Right kidney (tissue), 1 donor: Measurements from ENCODE around the gene PRKCA.
A peak's percentile ranks its signal among the peaks of the same experiment; 100 is the strongest.
"Not testable (repeated sequence)": the region's sequence is repeated elsewhere in the genome, so short reads cannot be mapped to it uniquely, and the experiment has no call there.

Source experiments
- DNase-seq: peaks from one replicate; pipeline ENCODE4 v3.0.0-alpha.2; 2016

The PRKCA gene

DNA sequence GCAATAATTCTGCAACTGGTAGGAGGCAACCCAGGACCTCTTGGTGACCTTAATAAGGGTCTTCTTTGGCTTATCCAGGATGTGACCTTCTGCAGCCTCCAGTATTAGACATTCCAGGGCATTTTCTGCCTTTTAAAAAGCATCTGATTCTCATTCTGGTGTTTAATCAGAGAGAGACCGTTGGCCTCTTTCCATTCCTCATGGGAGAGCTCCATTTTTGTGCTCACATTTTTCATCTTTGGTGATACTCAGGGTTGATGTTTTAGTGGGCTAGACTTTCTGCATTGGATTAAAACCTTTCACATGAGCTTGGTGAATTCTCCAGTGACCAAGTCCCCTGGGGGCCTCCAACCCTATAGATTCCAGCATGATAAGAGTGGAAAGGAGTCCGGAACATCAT is 382.3 kb downstream of the PRKCA start:
- no peak for DNase-seq

DNA sequence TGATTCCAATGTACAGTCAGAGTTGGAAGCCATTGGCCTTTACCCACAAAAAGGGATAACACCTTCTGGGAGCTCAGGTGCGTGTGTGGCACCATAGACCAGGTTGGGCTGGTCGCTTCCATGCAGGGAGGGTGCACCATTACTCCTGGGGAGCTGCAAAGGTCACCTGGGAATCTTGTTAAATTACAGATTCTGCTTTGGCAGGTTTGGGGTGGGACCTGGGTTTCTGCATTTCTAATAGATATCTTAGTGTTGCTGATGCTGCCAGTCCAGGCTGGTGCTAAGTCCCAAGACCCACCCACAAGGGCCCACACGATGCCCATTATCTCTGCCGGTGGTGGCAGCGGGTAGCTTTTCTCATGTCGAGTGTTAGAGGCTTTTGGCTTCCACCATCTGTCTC is 384.2 kb downstream of the PRKCA start:
- DNase-seq: no peak

DNA sequence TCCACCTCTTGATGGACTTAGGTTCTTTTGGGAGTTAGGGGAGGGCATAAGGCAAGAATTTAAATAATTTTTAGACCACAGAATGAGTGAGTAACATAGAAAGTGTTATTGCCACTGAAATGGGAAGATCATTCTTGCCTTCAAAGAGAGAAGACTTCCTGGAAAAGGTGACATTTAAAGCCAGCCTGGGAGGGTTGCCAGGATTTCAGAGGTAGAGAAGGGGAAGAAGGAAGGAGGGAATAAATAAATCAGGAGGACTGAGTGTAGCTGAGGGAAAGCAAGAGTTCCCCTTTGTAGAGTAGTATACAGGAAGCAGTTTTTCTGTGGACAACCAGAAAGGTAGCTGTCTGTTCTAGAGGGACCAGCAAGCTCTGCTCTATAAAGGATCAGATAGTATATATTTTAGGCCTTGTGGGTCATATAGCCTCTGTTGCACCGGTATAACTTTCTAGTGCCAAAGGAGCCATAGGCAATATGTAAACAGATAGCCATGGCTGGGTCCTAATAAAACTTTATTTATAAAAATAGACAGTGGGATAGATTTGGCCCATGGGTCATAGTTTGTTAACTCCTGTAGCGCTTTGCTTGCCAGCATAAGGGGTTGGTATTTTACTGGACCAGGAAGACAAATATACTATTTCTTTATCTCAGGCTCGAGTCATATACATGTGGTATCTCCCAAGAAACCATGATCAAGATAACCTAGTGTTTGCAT is 385.3 kb downstream of the PRKCA start:
- DNase-seq: no peak

DNA sequence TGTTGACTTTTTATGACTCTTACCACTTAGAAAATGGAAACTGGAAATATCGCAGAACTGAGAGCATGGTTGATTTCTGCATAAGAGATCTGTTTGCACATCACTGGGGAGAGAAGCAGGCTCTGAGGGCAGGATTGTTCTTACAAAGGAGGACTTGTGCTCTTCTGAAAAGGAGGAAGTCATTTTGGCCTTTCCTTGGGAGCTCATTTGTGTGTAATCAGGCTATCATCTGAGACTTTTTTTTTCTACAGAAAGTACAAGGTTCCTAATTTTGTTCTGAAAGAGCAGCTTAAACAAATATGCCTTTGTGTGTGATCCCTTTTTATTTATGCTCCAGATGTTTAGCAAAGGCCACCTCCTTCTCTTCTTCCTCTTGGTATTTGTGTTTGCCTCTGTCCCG is 386.8 kb downstream of the PRKCA start:
- DNase-seq: no peak

DNA sequence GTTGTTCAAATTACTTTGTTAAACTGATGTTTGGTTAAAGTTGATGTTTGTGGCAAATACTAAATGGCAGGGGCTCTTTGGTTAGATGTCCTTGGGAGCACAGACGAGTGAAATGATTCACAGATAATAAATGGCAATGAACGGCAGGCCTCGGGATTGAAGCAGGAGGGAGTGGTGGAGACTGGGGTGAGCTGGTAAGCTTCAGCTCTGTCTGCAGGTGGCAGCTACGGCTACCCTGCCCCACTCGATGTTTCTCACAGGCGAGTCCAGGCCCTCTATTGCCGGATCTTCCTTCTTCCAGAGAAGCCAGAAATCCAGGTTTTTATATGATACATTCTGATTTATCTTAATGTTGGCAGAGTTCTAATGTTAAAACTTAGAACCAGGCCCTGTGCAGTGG is 387.8 kb downstream of the PRKCA start:
- DNase-seq: no peak

DNA sequence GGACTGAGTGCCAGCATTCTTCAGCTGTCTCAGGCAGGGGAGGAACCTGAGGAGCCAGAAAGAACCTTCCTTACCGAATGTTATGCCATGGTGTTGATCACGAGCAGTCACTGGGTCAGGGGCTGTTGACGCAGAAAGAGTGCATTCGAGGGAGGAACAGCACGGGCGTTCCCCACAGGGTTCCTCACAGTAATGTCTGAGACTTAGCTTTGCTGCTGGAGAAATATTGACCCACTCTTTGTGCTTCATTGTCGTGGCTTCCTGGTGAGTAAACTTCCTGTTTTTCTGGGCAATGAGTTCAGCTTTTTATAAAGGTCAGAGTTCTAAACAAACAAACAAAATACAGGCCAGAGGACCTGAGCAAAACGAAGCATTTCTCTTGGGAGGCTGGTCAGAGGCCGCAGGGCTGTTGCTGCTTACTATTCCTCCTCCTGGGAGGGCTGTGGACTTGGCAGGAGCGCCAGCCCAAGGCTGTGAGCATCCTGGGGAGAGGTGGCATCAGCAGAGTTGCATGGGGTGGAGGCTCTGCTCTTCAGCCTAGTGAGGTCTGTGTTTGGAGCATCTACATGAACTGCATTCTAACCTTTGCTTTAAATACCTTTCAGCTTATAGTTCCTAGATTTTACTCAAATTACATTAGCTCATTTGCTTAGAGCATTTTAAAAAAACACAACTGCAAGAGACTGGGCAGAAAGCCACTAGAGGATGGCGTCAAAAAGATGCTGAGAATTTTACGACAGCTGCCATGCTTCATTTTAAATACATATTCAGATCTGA is 389.4 kb downstream of the PRKCA start:
- peak; percentile 37 for DNase-seq

DNA sequence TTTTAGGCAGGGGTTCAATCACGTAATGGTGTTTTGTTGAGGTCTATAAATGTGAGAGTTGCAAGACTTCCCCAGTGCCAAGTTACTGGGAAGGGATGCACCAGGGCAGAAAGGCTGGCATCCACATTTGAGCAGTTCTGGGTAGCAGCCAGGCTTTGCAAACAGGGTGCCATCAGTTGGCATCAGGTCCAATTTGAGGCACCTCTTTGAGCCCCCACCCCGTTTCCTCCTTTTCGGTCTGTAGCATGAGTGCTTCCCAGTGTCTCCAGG is 389.9 kb downstream of the PRKCA start:
- no peak for DNase-seq

DNA sequence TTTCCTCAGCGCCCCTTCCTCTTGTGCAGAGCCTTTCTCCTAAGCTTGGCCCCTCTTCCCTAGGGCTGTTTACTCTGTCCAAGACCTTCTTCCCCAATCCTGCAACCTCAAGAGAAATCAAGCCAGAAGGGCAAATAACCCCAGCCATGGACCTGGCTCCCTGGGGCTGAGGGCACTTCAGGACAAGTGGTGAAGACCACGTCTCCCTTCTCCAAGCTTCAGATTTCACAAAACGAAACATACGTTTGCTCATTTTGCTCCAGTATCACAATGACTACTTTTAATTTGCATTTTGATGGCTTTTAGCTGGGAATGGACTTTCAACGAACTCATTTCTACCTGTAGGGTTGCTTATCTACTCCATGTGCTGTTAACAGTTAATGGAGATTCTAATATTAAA is 392.7 kb downstream of the PRKCA start:
- no peak for DNase-seq

DNA sequence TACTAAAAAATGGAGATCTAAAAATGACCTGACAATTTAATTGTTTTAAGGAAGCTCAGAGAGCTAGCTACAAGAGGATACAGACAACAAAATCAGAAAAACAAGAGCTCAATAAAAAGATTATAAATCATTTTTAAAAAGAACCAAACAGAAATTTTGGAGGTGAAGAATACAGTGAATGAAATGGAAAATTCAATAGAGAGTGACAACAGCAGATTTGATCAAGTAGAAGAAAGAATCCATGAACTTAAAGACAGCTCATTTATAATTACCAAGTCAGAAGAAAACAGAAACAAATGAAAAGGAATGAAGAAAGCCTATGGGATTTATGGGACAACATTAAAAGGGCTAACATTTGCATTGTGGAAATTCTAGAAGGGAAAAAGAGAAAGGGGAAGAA is 395.9 kb downstream of the PRKCA start:
- DNase-seq: no peak

DNA sequence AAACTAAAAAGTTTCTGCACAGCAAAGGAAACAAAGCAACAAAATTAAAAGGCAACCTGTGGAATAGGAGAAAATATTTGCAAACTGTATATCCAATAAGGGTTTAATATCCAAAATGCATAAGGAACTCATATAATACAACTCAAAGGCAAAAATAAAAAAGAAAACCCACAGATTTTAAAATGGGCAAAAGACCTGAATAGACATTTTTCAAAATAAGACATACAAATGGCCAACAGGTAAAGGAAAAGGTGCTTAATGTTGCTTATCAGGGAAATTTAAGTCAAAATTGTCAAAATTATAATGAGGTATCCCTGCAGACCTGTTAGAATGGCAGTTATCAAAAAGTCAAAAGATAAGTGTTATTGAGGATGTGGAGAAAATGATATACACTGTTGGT is 399.0 kb downstream of the PRKCA start:
- no peak for DNase-seq

DNA sequence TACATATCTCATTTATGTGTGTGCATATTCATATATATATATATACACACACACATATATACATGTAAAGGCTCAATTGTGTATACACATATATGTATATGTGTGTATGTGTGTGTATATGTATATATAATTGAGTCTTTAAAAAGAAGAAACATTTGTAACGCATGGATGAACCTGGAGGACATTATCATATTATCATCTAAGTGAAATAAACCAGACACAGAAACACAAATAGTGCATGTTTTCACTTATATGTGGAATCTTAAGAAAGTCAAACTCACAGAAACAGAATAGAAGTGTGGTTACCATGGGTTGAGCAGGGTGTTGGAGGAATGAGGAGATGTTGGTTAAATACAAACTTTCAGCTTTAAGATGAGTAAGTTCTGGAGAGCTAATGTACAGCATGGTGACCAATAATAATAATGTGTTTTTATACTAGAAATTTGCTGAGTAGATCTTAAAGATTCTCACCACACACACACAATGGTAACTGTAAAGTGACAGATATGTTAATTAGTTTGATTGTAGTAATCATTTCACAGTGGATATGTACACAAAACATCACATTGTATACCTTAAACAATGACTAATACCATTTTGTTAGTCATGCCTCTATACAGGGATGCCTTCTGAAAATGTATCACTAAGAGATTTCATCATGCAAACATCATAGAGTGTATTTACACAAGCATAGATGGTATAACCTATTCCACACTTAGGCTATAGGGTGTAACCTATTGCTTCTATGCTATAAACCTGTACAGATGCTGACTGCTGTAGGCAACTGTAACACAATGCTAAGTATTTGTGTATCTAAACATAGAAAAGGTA is 399.9 kb downstream of the PRKCA start:
- no peak for DNase-seq

DNA sequence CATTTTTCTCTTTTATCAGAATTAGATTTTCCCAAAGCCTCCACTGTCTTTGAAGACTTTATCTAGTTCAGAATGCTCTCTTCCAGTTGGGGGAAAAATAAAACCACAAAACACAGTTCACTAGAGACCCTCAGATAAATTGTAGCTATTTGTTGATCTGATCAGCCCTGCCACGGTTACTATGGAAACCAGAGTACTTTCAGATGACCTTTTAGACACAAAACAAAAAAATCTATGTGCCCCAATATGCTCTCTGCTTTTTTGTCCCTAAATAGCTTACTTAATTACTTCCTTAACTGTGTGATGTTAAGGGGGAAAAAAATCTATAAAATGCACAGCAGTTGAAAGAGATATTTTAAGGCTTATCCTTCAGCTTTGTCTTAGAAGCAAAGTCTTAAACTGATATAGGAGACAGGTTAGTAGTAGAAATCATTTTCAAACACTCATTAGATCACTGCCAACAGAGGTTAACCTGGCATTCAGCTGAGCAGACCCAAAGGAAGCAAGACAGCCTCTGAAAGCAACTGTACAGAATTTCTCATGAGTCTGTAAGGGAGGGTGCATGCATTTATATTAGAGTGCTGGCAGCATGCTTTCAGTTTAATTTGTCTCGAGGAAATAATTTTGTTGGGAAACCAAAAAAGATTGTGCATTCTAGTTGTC is 402.6 kb downstream of the PRKCA start:
- DNase-seq: no peak

DNA sequence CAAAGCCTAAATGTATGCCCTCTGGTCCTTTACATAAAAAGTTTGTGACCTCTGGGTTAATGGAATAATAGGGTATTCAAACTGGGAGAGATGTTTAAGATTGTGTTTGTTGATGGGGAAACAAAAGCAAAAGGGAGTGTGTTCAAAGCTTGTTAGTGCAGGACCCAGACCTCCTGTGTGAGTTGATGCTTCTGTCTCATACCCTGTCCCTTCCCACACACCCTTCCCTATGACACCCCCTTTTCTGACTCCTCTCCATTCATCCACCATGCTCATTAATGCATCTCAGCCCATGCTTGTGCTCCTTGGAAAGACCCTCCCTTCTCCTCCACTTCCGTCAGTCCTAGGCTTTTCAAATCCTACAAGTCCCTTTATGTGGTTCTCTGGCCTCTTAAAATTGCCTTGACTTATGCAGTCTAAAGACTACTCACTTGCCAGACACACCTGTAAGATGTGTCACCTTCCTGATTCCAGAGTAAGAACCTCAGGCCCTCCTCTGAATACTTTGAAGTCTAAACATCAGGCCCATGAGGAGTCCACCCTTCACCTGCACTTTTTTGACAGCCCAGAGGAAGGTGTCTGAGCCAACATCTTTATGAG is 404.5 kb downstream of the PRKCA start:
- no peak for DNase-seq

DNA sequence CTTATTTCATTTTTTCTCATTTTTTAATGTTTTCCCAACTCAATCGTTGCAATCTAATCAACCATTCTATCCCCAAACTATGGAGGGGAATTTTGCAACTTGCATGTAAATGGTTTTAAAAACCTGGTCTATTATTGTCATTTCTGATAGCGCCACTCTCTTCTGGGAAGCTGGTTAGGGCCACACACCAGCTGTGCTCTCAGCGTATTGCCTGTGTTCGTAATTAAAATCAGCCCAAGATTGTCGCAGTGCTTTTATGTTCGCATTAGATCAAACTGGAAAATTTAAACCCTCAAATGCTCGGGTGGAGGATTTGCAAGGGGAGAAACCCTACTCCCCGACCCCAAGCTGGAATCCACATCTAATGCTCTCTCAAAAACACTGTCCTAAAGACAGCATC is 409.0 kb downstream of the PRKCA start:
- DNase-seq: no peak

DNA sequence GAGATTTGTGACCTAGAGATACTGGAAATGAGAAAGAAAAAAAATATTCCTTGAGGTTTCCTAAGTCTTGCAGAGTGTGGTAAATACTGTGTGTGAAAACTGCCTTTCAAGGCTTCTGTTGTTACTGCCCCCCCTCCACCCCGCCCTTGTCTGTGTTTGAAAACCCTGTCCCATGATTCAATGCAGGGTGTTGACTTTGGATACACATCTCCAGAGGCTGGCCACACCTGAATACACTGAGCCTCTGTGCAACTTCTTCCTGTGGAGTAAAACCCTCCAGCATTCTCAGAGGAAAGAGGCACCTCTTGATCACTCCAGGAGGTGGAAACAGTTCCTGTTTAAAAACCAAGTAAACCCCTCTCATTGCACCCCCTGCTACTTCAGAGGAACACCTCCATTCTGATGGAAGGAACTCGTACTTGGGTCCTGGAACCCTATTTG is 409.5 kb downstream of the PRKCA start:
- no peak for DNase-seq

DNA sequence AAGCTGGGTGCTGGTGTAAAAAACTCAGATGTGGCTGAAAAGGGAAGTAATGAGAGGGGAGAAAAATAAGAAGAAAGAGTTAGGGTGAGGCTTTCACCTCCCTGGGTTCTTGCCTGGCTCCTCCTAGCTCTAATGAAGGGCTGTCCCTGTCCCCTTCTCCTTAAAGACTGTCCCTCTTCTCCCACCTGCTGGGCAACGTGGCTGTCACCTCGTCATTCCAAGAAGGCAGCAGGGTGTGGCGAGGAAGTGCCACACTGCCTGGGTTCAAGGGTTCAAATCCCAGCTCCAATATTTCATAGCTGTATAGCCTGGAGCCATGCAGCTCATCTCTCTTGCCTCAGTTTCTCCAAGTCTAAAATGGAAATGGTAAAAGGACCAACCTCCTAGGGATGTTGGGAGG is 410.0 kb downstream of the PRKCA start:
- DNase-seq: no peak

DNA sequence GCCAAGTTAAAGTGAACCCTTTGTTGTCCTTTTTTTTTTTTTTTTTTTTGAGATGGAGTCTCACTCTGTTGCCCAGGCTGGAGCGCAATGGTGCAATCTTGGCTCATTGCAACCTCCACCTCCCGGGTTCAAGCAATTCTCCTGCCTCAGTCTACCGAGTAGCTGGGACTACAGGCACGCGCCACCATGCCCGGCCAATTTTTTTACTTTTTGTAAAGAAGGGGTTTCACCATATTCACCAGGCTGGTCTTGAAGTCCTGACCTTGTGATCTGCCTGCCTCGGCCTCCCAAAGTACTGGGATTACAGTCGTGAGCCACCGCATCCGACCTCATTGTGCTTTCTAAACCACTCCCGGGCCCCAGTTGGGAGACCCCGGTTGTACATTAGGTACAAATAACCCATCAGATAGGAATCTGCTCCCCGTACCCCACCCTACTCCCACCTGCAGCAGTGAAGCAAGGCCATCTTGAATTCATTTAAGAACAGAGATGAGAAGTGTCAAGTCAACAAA is 410.7 kb downstream of the PRKCA start:
- not testable (repeated sequence) for DNase-seq

DNA sequence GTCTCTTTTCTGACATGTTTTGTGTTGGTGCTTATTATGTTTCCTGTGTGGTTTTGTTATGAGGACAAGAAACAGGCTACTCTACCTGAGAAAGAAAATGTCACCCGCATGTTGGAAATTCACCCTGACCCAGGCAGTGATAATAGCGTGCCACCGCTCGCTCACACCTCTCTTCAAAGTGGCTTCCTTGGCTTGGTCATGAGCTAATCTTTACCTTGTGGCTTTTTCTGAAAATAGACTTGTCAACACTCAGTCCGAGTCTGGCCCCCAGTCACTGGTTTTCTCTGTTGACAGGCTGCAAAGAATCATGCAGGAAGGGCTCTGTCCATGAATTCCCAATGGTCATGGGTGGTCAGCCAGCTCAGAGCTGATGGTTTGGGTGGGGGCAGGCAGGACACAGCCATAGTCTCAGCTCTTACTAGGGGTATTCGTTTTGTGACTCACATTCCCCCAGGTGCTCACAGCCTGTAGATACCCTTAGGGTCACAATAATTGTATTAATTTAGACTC is 411.2 kb downstream of the PRKCA start:
- no peak for DNase-seq

DNA sequence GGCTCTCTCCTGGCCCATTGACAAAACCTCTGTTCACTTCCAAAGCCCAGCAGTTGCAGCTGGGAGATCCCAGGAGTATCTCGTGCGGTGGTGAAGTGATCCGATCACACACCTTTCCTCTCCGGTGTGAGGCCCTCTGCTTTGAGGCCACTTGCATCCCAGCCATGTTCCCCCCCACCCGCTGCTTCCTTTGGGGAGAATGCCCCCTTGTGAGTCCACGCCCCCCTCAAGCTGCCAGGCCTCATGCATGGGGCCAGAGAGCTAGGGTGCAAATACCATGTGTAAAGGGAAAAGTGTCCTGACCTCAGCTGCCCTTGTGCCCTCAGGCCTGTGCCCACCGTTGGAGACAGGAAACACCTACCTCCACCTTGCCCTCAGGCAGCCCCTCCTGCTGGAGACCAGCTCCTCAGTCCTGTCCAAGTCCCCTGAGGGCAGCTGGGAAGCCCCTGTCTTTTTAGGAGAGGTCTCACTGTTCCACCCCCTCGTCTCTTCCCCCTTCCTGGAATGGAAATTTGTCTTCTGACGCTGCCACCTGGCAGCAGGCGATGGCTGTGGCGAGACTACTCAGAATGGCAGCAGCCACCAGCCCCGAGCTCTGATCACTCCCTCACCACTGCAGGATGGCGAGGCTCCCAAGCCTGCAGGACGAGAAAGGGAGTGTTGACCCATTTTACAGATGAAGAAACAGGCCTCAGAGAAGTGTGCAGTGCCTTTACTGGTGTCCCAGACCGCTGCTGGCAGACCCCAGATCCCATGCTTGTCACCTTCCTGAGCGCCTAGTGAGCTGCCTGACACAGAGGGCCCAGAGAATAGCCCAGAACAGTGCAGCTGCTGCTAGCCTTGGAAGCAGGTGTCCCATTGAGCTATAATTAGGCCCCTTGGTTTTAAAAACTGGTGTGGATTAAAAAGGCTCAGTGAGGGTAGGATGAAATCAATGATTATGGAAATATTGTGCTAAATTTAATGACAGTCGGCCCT is 411.9 kb downstream of the PRKCA start:
- no peak for DNase-seq

DNA sequence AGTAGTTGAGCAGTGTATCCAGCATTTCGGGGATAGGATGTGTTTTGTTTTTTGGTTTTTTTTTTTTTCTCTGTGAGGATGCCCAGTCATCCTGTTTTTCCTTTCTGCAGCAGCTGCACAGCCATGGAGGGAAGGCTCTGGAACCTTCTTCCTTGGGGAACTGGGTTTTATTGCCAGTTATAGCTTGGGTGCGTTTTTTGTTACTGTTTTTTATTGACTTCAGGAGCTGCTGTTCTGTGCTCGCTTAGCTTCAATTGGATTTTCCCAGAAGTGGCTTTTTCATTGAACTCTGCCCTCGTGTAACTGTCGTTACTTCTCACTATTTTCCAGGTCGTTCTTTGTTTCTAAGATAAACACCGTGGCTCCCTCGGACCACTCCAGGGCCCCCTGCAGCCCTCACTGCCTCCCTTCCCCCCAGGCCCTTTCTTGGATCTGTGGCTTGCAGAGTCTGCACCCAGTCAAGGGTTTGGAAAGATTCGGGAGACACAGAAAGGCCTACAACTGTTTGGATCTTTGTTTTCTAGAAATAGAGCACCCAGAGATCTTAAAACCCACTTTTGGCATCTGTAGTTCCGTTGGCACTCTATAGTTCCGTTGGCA is 412.8 kb downstream of the PRKCA start:
- no peak for DNase-seq
